GM21723 (cell line): ENCODE results near the gene PIMREG.
"Not testable (repeated sequence)": the region's sequence is repeated elsewhere in the genome, so short reads cannot be mapped to it uniquely, and the experiment has no call there.

Experiments used
- ATAC-seq: cut with Tn5 transposase; IDR thresholded peaks from one replicate; pipeline ENCODE4 v1.9.1; 2021; ENCODE audit warnings: mild to moderate bottlenecking, moderate library complexity; ENCODE audit not compliant: unreplicated experiment

Gene PIMREG

GRCh38 chr17:6476076-6476809 is 32.0 kb downstream of the PIMREG start:
- ATAC-seq, result no peak

DNA sequence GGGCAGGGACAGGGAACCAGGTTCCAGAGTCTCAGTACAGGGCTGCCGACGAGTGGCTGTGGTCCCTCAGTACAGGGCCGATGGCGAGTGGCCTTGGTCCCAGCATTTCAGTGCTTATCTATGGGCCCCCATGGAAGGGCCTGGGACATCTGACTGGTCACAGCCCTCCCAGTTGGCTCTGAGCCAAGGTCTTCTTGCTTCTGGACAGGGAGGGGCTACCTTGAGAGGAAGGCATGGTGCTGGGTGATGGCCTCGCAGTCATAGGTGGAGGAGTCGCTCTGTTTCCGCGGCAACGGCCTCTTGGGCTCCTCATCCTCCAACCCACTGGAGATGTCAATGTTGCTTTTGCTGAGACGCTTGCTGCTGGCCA is 32.5 kb downstream of the PIMREG start:
- ATAC-seq, result no peak

GRCh38 chr17:6477831-6478383 is 33.7 kb downstream of the PIMREG start:
- ATAC-seq, result no peak

DNA sequence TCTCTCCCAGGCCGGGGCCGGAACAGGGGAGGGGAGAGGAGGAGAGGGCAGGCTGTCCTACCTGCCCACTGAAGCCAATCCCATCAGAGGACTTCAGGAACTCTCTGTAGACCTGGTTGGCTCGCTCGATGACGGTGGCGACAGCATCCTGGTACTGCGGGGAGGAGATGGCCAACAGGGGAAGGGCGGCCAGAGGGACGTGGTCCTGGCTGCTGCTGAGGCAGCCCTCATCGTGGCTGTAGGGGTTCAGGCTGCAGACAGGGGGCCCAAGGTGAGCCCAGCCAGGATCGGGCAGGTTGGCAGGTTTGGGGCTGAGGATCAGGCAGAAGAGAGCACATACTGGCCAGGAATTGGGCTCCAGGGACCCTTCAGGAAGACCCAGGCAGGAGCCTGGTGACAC is 34.2 kb downstream of the PIMREG start:
- no peak for ATAC-seq

GRCh38 chr17:6479622-6480302 is 35.5 kb downstream of the PIMREG start:
- no peak for ATAC-seq

DNA sequence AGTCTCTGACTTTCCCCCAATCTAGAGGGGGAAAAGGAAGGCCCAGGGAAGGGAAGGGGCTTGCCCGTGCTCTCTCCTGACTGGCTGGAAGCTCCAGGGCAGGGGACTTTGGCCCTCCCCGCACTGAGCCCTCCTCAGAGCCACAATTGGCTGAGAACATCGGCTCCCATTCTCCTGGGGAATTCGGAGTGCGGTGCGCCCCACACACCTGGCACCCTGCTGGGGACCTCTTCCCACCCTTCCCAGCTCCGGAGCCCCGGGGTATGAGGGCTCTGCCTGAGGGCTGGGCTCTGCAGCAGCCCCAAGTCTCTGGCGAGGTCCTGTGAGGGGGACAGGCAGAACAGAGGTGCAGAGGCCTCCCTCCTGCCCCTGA is 36.0 kb downstream of the PIMREG start:
- ATAC-seq, result no peak

- ATAC-seq, result no peak
Observed at GRCh38 chr17:6482105-6482455, 37.8 kb downstream of the PIMREG start.

DNA sequence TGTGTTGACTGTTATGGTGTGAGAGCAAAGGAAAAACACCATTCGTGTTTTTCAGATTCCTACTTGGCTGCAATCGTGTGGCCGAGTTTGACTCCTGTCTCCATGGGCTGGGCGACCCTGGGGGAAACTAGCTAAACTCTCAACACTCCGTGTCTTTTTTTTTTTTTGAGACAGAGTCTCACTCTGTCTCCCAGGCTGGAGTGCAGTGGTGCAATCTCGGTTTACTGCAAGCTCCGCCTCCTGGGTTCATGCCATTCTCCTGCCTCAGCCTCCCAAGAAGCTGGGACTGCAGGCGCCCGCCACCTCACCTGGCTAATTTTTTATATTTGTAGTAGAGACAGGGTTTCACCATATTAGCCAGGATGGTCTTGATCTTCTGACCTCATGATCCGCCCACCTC is 38.5 kb downstream of the PIMREG start:
- ATAC-seq, result not testable (repeated sequence)

DNA sequence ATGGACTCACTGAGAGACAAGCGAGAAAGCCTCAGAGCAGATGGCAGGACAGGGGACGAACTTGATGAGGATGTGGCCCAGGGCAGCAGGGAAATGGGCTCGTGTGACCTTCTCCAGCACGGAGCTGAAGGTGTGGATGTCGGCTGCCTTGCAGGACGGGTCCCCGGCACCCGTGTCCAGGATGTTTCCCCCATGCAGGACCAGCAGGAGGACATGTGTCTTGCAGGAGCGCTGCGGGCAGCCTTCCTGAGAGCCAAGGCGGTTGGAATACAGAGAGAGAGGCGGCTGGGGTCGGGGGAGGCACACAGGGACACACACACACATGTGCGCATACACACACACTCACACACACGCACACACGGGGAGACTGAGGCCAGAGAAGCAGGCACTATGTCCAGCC is 39.3 kb downstream of the PIMREG start:
- ATAC-seq, result no peak

- no peak for ATAC-seq
Observed at GRCh38 chr17:6485646-6486412, 41.6 kb downstream of the PIMREG start.

DNA sequence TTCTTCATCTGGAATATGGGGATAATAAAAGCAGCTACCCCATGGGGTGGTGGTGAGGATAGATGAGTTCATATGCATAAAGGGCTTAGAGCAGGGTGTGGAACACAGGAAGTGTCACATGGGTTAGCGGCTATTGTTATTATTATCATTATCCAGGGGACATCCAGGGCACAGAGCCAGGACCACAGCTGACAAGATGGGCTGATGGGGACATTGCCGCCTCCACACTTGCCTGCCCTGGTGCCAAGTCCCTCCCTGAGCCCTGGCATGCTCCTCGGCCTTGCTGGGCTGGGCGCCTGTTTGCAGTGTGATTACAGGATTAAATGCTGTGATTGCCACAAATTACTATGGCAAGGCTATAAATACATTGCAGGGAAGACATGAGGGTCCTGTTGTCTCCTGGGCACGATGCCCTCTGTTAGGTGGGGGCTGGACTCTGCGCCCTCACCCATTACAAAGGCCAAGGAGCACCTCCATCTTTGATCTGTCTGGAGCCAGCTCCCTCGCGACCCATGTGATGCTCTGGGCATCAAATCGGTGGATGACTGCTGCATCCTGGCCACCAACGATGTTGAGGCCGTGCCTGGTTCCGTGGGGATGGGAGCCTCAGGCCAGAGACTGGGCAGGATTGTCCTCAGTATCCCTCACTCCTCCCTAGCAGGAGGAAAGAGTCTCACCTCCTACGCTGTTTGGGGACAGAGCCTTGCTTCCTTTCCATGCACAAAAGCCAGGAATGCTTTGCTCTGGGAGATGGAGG is 43.2 kb downstream of the PIMREG start:
- ATAC-seq, result no peak

- no peak for ATAC-seq
Observed at GRCh38 chr17:6488008-6488539, 43.8 kb downstream of the PIMREG start.

DNA sequence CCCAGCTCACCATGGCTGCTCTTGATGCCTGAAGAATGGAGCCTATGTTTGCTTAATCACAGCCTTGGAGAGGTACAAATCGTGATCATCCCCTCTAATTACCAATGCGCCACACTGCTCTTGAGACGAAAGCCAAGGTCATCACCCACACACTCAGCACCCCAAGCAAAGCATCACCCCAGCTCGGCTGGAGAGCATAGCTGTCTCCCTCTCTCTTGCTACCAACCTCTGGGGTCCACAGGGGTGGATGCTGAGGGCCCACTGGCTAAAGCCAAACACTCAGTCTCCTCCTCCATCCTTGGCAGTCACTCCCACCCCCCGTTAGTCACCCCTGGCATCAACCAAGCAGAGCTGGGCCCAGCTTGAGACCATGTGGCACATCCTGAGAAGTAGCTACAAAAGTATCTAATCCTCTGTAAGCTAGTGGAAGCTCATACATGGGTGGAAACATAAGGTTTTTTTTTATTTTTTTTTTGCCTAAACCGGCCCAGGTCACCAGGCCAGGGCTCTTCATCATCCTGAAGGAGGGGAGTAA is 44.8 kb downstream of the PIMREG start:
- no peak for ATAC-seq

DNA sequence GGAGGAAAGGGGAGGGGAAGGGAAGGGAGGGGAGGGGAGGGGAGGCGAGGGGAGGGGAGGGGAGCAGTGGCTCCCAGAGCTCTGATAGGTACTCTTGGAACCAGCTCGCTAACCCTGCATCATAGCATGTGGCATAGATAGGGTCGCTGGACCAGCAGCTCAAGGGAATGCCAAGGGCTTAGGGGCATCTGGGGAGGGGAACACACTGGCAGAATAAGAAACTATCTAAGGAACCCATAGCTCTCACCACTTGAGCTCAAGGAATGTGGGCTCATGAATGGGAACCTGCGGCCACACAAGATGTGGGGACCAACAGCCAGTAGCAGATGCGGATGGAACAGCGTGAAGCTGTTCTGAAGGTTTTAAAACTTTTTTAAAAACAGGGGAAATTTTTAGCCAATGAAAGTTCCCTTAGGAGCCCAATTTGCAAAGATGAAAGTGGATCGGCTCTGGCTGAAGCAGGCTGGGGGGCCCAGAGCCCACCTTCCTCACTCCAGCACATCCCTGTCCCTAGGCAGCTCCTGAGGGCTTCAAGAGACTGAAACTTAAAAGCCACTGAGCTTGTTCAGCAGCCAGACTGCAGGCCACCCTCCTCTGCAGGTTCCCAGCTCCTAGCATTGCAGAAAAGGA is 46.9 kb downstream of the PIMREG start:
- no peak for ATAC-seq

- ATAC-seq, result no peak
Observed at GRCh38 chr17:6492892-6493674, 48.8 kb downstream of the PIMREG start.

GRCh38 chr17:6494239-6494941 is 50.1 kb downstream of the PIMREG start:
- ATAC-seq, result no peak

DNA sequence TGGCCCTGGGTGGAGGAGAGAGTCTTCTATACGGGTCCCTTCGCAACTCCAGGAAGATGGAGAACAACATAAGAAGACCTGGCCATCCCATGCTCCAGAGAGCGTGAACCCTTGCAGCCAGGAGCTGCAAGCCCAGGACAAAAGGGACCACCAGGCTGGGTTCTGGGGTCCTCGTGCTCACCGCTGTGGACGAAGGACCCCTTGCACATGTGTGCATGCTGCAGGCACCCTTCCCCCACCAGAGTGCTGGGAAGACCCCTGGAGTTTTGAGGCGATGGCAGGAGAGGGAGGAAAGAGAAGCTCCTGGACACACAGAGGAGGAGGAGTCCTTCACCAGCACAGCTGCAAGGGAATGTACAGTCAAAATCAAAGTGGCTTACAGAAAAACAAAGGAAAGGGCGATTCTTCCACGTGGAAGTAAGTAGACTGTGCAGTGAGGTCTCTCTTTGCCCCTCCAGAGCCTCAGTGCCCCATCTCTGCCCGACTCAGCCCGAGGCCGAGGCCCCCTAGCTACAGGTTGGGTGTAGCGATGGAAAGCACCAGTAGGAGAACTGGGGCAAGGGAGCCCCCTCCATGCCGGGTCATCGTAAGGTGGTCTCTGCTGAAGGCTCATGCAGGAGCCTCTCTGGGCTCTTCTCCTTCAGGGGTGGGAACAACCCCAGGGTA is 51.3 kb downstream of the PIMREG start:
- ATAC-seq, result no peak

DNA sequence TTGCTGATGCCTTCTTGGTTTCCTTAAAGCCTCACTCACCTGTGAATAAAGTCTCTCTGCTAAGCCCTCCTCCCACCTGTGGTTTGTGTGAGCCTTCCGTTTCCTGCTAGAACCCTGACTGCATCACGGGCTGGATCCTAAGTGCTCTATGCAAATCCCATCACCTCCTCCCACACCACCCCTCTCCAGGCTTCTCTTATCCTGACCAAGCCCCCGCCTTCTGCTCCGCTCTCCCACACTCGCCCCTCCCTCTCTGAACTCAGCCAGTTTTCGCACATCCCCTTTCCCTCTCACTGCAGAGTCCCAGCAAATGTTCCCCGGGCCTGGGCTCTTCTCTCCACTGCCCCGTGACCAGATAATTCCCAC is 51.8 kb downstream of the PIMREG start:
- ATAC-seq, result no peak
